Mesendoderm (in vitro differentiated cells): ENCODE results near the gene THADA.
A peak's percentile ranks its signal among the peaks of the same experiment; 100 is the strongest.

ENCODE experiments used
- DNase-seq: peaks from one replicate; pipeline ENCODE4 v3.0.0; 2013
- H2AK5ac ChIP-seq: 2 replicates; pipeline ENCODE4 v1.6.1; 2013; ENCODE audit warnings: low read length, inconsistent platforms
- H2BK120ac ChIP-seq: 2 replicates; pipeline ENCODE4 v1.6.1; 2013; ENCODE audit warnings: low read depth, mild to moderate bottlenecking, low read length, moderate library complexity, mixed read lengths
- H2BK15ac ChIP-seq: replicated peaks from 2 replicates; pipeline ENCODE4 v1.6.1; 2013; ENCODE audit warnings: low read depth, mild to moderate bottlenecking, moderate library complexity
- H2BK5ac ChIP-seq: 2 replicates; pipeline ENCODE4 v1.6.1; 2013; ENCODE audit warnings: low read length, inconsistent platforms
- H3K18ac ChIP-seq: 2 replicates; pipeline ENCODE4 v1.6.1; 2013; ENCODE audit warnings: mild to moderate bottlenecking, low read length, mixed read lengths
- H3K23ac ChIP-seq: one replicate; pipeline ENCODE4 v1.6.1; 2013; ENCODE audit warnings: low read length
- H3K27ac ChIP-seq: 2 replicates; pipeline ENCODE4 v1.5.1; 2013; ENCODE audit warnings: low read depth, mild to moderate bottlenecking, inconsistent platforms, low read length, moderate library complexity
- H3K27me3 ChIP-seq: 2 replicates; pipeline ENCODE4 v1.6.1; 2013; ENCODE audit warnings: low read length, control low read depth, mild to moderate bottlenecking, inconsistent platforms; ENCODE audit not compliant: insufficient read depth, poor library complexity
- H3K36me3 ChIP-seq: 2 replicates; pipeline ENCODE4 v1.6.1; 2013; ENCODE audit warnings: low read length, inconsistent platforms; ENCODE audit not compliant: control insufficient read depth, insufficient read depth
- H3K4ac ChIP-seq: one replicate; pipeline ENCODE4 v1.6.1; 2013; ENCODE audit warnings: low read depth, mild to moderate bottlenecking, low read length, moderate library complexity
- H3K4me1 ChIP-seq: 2 replicates; pipeline ENCODE4 v1.6.1; 2013; ENCODE audit warnings: low read depth, low read length, inconsistent platforms; ENCODE audit not compliant: control insufficient read depth
- H3K4me2 ChIP-seq: 2 replicates; pipeline ENCODE4 v1.6.1; 2013; ENCODE audit warnings: low read length
- H3K4me3 ChIP-seq: 2 replicates; pipeline ENCODE4 v1.5.1; 2013; ENCODE audit warnings: mild to moderate bottlenecking, low read length
- H3K56ac ChIP-seq: one replicate; pipeline ENCODE4 v1.6.1; 2013; ENCODE audit warnings: low read length
- H3K79me1 ChIP-seq: 2 replicates; pipeline ENCODE4 v1.6.1; 2013; ENCODE audit warnings: low read length, inconsistent platforms
- H3K79me2 ChIP-seq: 2 replicates; pipeline ENCODE4 v1.6.1; 2013; ENCODE audit warnings: mild to moderate bottlenecking, low read length; ENCODE audit not compliant: control insufficient read depth, insufficient read depth
- H3K9ac ChIP-seq: 2 replicates; pipeline ENCODE4 v1.6.1; 2013; ENCODE audit warnings: low read length, inconsistent platforms
- H4K5ac ChIP-seq: one replicate; pipeline ENCODE4 v1.6.1; 2013; ENCODE audit warnings: low read length
- H4K8ac ChIP-seq: one replicate; pipeline ENCODE4 v1.6.1; 2013; ENCODE audit warnings: low read depth, mild to moderate bottlenecking, control low read depth, low read length, moderate library complexity
- WGBS: extraction: QIAGEN DNeasy Blood & Tissue Kit; methylation state at CpG from one replicate; pipeline ENCODE4 v1.1.7; 2013; ENCODE audit warnings: low lambda C conversion rate, missing lambda C conversion rate; ENCODE audit not compliant: insufficient coverage; ENCODE audit errors: extremely low coverage; 5-methylcytosine and 5-hydroxymethylcytosine counted together

The THADA gene

DNA sequence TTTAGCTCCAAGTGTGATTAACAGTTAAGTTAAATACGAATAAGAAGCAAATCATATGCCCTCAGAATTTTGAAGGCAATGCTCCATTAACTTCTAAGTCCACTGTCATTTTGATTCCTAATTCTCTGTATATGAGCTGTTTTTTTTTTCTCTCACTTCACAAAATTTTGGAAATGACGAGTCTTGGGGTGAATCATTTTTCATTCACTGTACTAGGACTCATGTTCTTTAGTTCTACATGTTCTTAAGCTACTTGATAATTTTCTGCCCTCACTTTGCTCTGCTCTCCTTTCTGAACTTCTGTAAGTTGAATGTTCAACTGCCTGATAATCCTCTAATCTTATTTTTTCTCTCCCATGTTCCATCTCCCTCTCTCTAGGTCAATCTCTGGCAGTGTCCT is 141.0 kb downstream of the THADA start:
- H3K27ac ChIP-seq: no peak overlapping the region
- H3K23ac ChIP-seq: no peak overlapping the region
- no peak overlapping the region for H3K56ac ChIP-seq
- no peak overlapping the region for H3K18ac ChIP-seq
- no peak overlapping the region for H2BK5ac ChIP-seq
- H3K79me1 ChIP-seq: no peaks in the 10 kb centered on the region
- H2BK15ac ChIP-seq: no peak overlapping the region
- DNase-seq: no peak
- peaks cover 2% of the 10 kb centered on the region for H3K4me1 ChIP-seq
- H4K8ac ChIP-seq: no peak overlapping the region
- no peak overlapping the region for H2BK120ac ChIP-seq
- H3K36me3 ChIP-seq: no peaks in the 10 kb centered on the region
- H3K79me2 ChIP-seq: no peaks in the 10 kb centered on the region
- H3K4me3 ChIP-seq: no peak overlapping the region
- WGBS: no CpG with 5 or more reads among the region's 2 CpGs
- no peak overlapping the region for H3K9ac ChIP-seq
- H3K27me3 ChIP-seq: no peaks in the 10 kb centered on the region
- H3K4ac ChIP-seq: no peak overlapping the region
- H2AK5ac ChIP-seq: no peak overlapping the region
- H4K5ac ChIP-seq: no peak overlapping the region
- H3K4me2 ChIP-seq: no peak overlapping the region

DNA sequence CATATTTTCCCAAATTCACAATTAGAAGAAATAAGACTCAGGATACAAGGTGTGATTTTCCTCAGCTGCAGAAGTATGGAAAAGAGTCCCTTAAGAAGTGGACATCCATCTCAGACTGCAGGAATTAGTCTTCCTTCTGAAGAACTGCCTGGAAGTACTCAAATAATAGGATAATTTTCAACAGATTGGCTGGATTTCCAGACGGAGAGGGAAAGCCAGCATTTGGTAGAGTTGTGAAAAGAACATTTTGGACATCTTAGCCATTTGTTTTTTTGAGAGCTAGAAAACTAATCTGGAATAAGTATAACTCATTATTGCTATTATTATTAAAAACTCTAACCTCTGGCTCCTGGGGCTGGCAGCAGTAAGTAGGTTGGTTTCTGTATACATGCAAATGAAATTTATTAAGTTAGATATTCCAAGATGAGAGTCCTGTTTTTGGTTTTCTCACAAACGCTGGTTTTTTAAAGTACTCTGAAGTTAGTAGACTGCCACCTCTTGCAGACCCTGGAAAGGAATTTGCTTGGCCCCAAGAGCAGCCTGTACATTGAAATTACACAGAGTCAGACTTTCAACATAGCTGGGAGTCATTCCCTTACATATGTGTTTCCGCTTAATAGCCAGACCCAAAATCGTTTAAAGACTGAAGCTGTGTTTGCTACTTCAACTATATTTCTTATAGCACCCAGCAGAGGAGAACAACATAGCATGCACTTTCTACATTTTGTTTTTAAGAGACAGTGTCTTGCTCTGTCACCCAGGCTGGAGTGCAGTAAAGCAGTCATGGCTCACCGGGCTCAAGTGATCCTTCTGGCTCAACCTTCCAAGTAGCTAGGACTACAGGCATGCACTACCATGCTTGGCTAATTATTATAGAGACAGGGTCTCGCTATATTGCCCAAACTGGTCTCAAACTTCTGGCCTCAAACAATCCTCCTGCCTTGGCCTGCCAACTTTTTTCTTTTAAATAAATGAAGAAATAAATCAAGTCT is 142.4 kb downstream of the THADA start:
- no peak overlapping the region for H2AK5ac ChIP-seq
- H3K79me1 ChIP-seq: no peaks in the 10 kb centered on the region
- no peak overlapping the region for H3K56ac ChIP-seq
- no peak overlapping the region for H3K9ac ChIP-seq
- no peak overlapping the region for H4K8ac ChIP-seq
- H3K4ac ChIP-seq: no peak overlapping the region
- no peak for DNase-seq
- no CpG with 5 or more reads among the region's 6 CpGs for WGBS
- H3K27me3 ChIP-seq: no peaks in the 10 kb centered on the region
- no peak overlapping the region for H2BK120ac ChIP-seq
- no peak overlapping the region for H4K5ac ChIP-seq
- no peak overlapping the region for H3K4me2 ChIP-seq
- H3K23ac ChIP-seq: no peak overlapping the region
- peaks cover 3% of the 10 kb centered on the region for H3K4me1 ChIP-seq
- H3K27ac ChIP-seq: no peak overlapping the region
- H3K79me2 ChIP-seq: no peaks in the 10 kb centered on the region
- no peak overlapping the region for H3K18ac ChIP-seq
- no peaks in the 10 kb centered on the region for H3K36me3 ChIP-seq
- H2BK15ac ChIP-seq: no peak overlapping the region
- no peak overlapping the region for H2BK5ac ChIP-seq
- H3K4me3 ChIP-seq: no peak overlapping the region

DNA sequence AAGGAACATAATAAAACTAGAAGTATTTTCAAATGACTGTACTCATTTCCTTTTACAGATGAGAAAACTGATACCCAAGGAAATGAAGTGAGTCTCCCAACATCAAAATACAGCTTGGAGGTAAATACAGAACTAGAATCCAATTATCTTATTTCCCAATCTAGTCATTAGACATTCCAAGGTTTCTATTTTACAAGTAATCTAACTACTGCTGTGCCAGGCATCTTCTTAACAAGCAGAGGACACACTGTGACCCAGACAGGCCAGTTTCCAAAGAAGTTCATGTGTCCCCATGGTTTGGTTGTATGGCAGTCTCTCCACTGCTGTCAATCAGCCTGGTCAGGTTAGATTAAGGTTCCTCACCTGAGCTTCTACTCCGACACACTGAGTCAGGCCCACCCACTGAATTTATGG is 143.5 kb downstream of the THADA start:
- no peaks in the 10 kb centered on the region for H3K79me2 ChIP-seq
- H3K56ac ChIP-seq: no peak overlapping the region
- H4K5ac ChIP-seq: no peak overlapping the region
- DNase-seq: no peak
- H2BK5ac ChIP-seq: no peak overlapping the region
- no peak overlapping the region for H2BK15ac ChIP-seq
- H2BK120ac ChIP-seq: no peak overlapping the region
- H3K4me3 ChIP-seq: no peak overlapping the region
- H3K27ac ChIP-seq: no peak overlapping the region
- no peak overlapping the region for H3K4me2 ChIP-seq
- no peak overlapping the region for H4K8ac ChIP-seq
- no peak overlapping the region for H3K4ac ChIP-seq
- H3K18ac ChIP-seq: no peak overlapping the region
- no peaks in the 10 kb centered on the region for H3K79me1 ChIP-seq
- H2AK5ac ChIP-seq: no peak overlapping the region
- H3K4me1 ChIP-seq: peaks cover 6% of the 10 kb centered on the region
- no peaks in the 10 kb centered on the region for H3K36me3 ChIP-seq
- H3K23ac ChIP-seq: no peak overlapping the region
- H3K27me3 ChIP-seq: no peaks in the 10 kb centered on the region
- no CpG with 5 or more reads among the region's 1 CpG for WGBS
- no peak overlapping the region for H3K9ac ChIP-seq

DNA sequence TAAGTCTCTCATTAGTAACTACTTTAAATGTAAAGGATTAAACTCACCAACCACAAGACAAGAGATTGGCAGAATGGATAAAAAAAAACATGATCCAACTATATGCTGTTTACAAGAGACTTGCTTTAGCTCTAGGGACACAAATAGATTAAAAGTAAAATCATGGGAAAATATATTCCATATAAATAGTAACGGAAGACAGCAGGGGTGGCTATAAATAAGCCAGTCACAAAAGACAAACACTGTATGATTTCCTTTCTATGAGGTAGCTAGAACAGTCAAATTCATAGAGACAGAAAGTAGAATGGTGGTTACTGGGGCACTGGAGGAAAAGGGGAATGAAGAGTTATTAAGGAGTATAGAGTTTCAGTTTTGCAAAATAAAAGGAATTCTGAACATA is 145.2 kb downstream of the THADA start:
- no peak overlapping the region for H2BK15ac ChIP-seq
- no peak overlapping the region for H3K27ac ChIP-seq

DNA sequence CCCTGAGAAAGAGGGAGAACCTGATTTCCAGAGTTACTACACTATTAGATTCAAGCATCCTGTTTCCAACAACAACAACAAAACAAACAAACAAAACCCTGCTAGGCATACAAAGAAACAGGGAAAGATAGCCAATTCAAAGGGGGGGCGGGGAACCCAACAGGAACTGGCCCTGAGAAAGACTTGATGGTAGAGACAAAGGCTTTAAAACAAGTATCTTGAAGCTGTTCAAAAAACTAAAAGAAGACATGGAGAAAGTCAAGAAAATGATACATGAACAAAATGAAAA is 147.1 kb downstream of the THADA start:
- Histone ChIP-seq H3K27ac (peak overlapping the region; percentile 46), H3K79me2 (no peaks in the 10 kb centered on the region), H3K27me3 (no peaks in the 10 kb centered on the region), H3K56ac (peak overlapping the region; percentile 39), H3K23ac (no peak overlapping the region), H2BK120ac (peak overlapping the region; percentile 67), H3K9ac (no peak overlapping the region), H2BK5ac (peak overlapping the region; percentile 32), H3K79me1 (no peaks in the 10 kb centered on the region), H4K8ac (no peak overlapping the region), H3K4me2 (no peak overlapping the region), H3K4me3 (no peak overlapping the region), H2AK5ac (no peak overlapping the region), H3K4ac (no peak overlapping the region), H3K18ac (peak overlapping the region; percentile 60), H3K36me3 (no peaks in the 10 kb centered on the region), H3K4me1 (peaks cover 11% of the 10 kb centered on the region), H2BK15ac (no peak overlapping the region), H4K5ac (peak overlapping the region; percentile 41)
- peak; percentile 96 for DNase-seq
- no CpG with 5 or more reads among the region's 1 CpG for WGBS

More for the DNA sequence above, 145.2 kb downstream of the THADA start:
- Histone ChIP-seq H3K4me1 (peaks cover 7% of the 10 kb centered on the region), H3K4me3 (no peak overlapping the region), H3K18ac (no peak overlapping the region), H3K9ac (no peak overlapping the region), H3K4me2 (no peak overlapping the region), H4K5ac (no peak overlapping the region), H3K79me2 (no peaks in the 10 kb centered on the region), H2BK5ac (no peak overlapping the region), H4K8ac (no peak overlapping the region), H3K79me1 (no peaks in the 10 kb centered on the region), H3K27me3 (no peaks in the 10 kb centered on the region), H2AK5ac (no peak overlapping the region), H3K36me3 (no peaks in the 10 kb centered on the region), H3K4ac (no peak overlapping the region), H3K56ac (no peak overlapping the region), H2BK120ac (no peak overlapping the region), H3K23ac (no peak overlapping the region)
- no CpG with 5 or more reads among the region's 1 CpG for WGBS
- DNase-seq: no peak
